A549 treated with AZD2906 at 1 μM for 4 hours (cell line): Measurements from ENCODE around the gene ARGLU1. TPM values are rescaled to one million over a fixed set of nuclear protein-coding genes. Genes with fewer than 3 reads are reported as not detected.

Experiments
- total RNA-seq: library from RNA; stranded (reverse); fragments of 200-300 nt; extraction: Qiagen RNA extraction; gene quantifications from 5 replicates; pipeline ENCODE4 v1.2.3, GENCODE V29; 2022

Gene ARGLU1, protein sequence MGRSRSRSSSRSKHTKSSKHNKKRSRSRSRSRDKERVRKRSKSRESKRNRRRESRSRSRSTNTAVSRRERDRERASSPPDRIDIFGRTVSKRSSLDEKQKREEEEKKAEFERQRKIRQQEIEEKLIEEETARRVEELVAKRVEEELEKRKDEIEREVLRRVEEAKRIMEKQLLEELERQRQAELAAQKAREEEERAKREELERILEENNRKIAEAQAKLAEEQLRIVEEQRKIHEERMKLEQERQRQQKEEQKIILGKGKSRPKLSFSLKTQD
- 31.3 to 37.9 TPM (median 32.8 TPM) in 5 replicates for total RNA-seq

DNA sequence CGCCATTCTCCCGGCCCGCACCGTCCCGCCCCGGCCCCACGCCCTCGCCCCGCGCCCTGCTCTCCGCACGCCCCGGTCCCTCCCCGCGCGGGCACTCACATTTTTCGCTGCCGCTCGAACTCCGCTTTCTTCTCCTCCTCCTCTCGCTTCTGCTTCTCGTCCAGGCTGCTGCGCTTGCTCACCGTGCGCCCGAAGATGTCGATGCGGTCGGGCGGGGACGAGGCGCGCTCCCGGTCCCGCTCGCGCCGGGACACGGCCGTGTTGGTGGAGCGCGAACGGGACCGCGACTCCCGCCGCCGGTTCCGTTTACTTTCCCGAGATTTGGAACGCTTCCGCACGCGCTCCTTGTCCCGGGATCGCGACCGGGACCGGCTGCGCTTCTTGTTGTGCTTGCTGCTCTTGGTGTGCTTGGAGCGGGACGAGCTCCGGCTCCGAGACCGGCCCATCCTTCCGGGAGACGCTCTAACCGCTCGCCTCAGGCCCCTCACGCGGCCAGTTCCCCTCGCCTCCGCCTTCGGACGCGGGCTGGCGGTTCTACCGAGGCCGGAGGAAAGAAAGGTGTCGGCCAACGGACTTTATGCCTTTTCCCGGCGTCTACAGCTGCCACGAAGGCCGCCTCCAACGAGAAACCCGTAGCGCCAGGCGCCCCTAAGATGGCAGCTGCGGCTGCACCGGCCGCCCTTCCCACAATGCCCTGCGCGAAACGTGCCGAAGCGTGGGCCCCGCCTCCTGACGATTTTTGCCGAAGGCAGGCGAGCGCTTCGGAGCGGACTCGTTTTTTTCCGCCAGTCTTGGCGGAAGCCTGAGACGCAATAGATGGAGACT, at the start of gene ARGLU1:
Gene ARGLU1, minus strand, starts transcription at position 664 of the 825 bp plus-strand sequence. Its CDS starts 218 bp downstream, at position 446.

DNA sequence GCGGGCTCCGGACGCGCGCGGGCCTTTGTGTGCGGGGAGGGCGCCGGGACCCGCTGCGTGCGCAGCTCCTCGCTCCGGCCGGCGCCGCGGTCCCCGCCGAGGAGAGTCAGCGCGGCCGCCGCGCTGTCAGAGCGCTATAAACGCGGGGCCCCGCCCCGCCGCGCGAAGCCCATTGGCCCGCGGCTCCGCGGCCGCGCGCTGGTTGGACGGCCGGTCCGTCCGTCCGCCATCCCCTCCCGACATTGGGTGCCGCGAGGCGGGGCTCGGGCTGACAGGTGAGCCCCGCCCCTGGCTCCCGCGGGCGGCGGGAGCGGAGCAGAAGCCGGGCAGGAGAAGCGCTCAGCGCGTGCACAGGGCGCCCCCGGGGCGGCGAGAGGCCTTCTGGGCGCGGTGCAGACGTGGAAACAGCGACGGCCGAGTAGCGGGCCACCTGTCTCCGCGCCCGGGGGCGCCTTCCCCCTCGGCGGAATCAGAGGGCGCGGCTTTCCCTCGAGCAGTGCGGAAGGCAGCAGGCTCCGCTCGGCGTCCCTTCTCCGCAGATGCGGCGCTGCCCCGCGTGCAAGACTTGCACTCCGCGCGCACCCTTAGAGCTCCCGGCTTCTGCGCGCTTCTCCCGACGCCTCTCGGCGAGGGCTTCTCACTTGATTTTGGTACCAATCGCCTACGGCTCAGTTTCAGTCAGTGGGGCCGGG, 32.2 kb downstream of the ARGLU1 start, which contains the start of gene EFNB2:
Gene EFNB2, minus strand, starts transcription at position 111 of the 692 bp plus-strand sequence. CDS start 698 bp downstream, outside the sequence.

Other genes starting within 250 kb of the ARGLU1 start
- 3.4 to 4.4 TPM (median 4.0 TPM) in 5 replicates for gene EFNB2, start 32.5 kb downstream of the ARGLU1 start, total RNA-seq